ENCODE measurements around the gene PTPRN2.
A peak's percentile ranks its signal among the peaks of the same experiment; 100 is the strongest.
"Not testable (repeated sequence)": the region's sequence is repeated elsewhere in the genome, so short reads cannot be mapped to it uniquely, and the experiment has no call there.

PTPRN2 gene

DNA sequence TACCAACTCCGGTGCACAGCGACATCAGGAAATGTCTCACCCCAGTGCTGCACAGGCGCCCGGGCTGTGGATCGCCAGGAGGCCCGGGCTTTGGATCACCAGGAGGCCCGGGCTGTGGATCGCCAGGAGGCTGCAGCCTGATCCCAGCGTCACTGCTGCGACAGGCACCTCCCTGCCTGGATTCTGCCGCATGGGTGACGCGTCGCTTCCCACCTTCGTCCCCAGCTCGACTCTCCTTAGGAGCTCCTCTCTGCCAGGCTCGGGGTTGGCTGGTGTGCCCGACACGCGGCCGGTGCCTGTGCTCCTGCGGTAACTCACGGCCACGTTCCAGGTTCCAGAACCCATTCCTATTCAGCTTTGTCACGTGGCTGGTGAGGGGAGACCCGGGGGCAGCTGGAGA, 993.3 kb downstream of the PTPRN2 start:
- DNase-seq (ENCODE audit: low read depth in 2 of 2): no peak

DNA sequence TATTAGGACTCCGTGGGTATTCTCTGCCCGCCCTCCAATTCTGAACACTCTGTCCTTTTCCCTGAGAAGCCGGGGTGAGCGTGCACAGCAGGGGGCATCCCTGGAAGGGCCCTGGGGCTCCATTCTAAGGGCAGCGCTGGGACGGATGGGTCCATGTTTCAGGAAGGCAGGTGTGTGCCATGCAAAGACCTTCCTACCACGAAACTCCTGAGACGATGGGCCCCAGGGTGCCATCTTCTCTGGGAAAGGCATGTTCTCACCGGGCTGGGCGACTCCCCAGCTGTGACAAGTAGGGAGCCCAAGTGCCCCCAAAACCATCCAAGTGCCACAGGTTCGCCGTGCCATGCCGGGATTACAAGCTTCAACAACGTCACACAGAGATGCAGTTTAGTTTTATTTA, 994.1 kb downstream of the PTPRN2 start:
- DNase-seq (ENCODE audit: low read depth in 2 of 2): no peak

DNA sequence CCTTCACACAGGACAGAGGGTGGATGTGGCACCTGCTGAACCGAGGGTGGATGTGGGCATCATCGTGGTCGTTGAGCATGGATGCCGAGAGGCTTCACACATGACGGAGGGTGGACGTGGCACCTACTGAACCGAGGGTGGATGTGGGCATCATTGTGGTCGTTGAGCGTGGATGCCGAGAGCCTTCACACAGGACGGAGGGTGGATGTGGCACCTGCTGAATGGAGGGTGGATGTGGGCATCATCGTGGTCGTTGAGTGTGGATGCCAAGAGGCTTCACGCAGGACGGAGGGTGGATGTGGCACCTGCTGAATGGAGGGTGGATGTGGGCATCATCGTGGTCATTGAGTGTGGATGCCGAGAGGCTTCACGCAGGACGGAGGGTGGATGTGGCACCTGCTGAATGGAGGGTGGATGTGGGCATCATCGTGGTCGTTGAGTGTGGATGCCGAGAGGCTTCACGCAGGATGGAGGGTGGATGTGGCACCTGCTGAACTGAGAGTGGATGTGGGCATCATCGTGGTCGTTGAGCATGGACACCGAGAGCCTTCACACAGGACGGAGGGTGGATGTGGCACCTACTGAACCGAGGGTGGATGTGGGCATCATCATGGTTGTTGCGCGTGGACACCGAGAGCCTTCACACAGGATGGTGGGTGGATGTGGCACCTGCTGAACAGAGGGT, 994.8 kb downstream of the PTPRN2 start:
- not testable (repeated sequence) for DNase-seq (ENCODE audit: low read depth in 2 of 2)

DNA sequence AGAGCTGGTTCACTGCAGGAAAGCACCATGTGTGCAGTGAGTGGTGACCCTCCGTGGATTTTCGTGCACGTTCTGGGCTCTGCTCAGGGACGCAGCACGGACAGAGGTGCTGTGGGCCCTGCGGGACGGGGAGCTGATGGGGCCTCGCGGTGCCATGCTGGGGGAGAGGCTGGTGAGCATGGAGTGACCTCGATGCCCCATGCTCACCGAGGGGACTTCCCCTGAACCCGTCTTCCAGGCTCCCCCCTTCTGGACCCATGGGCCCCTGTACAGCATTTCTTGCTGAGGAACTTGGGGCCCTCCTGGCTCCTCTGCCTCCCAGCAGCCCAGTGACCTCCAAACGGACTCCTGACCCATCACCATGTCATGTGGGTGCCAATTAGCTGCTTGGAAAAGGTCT, 997.1 kb downstream of the PTPRN2 start:
- DNase-seq (ENCODE audit: low read depth in 2 of 2): no peak

DNA sequence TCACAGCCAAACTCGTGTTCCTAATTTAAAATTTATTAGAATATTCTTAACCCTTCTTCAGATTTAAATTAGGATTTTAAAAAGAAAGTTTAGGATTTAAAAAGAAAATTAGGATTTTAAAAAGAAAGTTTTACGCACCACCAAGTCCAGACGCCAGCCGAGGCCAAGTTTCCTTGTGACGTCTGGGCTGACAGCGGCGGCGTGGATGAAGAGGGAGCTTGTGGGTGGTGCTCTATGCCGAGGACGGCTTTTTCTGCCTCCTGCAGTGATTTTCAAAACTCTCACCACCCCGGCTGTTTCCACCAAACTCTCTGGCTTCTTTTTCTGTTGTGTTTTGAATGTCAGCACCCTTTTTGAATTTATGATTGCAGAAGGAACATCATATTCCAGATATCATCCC, 997.9 kb downstream of the PTPRN2 start:
- DNase-seq (ENCODE audit: low read depth in 2 of 2): no peak

DNA sequence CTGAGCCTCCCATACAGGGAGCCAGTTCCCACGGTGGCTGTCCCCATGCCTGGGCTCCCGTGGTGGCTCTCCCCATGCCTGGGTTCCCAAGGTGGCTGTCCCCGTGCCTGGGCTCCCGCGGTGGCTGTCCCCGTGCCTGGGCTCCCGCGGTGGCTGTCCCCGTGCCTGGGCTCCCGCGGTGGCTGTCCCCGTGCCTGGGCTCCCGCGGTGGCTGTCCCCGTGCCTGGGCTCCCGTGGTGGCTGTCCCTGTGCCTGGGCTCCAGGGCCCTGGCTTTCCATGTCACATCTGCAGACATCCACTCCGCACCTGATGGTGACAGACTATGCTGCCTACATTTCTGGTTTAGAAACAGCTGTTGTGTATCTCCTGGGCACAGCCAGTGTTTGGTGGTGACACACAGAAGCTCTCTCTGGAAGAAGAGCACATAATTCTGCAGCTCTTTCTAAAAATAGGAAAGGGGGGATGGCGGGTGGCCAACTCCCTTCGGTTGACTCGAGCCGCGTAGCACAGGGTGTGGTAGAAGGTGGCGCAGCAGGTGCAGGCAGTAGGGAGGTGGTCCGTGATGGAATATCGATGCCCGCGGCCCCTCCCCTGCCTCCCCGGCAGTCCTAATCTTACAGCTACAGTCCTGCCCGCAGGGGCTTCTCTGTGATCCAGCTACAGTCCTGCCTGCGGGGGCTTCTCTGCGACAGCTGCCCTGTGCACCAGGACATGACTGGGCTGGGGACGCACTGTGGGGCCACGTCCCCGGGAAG, 999.6 kb downstream of the PTPRN2 start:
- DNase-seq (ENCODE audit: low read depth in 2 of 2): no peak

DNA sequence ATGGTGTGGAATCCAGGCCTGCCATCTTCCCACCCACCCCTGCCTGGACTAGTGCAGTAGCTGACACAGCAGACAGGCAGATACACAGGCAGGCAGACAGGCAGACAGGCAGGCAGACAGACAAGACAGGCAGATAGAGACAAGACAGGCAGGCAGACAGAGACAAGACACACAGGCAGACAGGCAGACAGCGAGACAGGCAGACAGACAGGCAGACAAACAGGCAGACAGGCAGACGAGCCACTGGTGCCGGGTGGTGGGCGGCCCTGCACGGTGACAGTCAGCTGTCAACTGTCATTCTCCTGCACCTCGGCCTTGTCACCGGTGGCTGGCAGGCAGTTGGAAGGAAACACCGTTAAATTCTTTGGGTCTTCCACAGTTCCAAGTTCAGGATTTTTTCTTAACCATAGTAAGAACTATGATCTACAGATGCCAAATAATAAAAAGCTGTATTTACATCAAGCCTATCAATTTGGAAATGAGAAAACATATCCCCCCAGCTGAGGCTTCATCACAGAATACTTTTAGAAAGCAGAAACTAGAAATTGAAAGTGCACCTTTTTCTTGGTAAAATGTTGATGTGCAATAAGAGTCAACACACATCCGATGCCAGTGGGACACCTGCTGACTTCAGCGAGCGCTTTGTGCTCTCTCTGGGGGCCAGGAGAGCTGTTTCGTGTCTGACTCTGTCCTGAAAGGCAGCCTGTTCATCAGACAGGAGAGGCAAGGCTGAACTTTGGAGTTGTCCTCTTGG, 1000.4 kb downstream of the PTPRN2 start:
- no peak for DNase-seq (ENCODE audit: low read depth in 2 of 2)

DNA sequence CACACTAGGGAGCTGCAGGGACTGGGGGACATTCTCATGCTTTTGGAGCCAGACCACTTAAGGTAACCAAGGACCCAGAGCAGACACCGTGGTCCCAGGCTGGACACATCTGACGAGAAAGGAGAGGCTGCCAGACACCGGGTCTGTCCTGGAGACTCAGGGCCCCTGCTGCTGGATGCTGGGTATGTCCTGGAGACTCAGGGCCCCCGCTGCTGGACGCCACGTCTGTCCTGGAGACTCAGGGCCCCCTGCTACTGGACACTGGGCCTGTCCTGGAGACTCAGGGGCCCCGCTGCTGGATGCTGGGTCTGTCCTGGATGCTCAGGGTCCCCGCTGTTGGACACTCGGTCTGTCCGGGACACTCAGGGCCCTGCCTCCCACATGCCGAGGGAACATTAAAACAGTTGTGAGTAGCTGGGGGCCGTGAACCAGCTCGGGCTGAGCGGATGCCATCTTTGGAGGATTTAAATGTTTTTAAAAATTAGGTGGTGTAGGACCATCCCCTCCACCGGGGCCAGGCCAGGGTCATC, 1001.1 kb downstream of the PTPRN2 start:
- no peak for DNase-seq (ENCODE audit: low read depth in 2 of 2)

DNA sequence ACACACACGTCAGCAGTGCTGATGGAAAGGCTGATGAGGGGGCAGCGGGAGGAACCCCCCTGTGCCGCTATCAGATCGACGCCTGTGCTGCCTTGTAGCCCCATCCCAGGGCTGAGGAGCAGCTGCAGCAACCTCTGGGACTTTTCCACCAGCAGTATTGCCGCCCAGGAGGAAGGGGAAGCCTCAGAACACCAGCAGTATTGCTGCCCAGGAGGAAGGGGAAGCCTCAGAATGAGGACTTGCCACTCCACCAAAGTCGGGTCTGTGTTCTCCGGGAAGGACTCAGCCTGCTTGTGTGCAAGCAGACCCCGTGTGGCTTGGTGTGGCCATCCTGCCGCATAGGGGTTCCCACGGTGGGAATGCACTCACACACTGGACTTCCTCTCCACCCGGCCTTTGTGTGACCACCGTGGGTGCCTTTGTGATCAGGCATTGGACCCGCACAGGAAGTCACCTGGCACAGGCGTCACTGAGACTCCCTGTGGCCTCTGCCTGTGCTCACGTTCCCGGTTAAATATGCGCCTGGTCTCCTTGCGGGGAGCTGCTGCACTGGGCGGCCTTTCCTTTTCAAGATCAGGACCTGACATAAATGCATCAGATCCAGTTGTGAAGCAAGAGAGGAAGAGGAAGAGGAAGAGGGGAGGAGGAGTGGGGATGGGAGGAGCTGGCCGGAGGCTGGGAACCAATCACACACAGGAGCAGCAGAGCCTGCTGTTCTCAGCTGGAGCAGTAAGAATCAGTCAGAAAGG, 1002.3 kb downstream of the PTPRN2 start:
- no peak for DNase-seq (ENCODE audit: low read depth in 2 of 2)

DNA sequence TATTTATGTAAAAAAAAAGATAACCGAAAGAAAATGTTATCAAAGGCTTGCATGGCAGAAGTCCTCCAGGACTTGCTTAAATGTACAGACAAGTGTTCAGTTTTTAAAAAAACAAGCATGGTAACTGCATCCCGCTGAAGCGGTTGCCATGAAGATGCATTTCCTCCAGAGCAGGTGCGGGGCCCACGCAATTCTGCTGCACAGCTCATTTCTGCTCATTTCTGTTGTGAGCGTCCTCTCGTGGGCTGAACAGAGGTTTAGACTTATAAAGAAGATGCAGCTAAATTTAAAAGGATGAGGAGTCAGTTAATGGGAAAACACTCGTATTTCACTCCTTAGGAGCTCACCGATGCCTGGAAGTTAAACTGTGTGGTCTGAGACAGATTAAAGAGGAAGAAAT, 1003.2 kb downstream of the PTPRN2 start:
- DNase-seq (ENCODE audit: low read depth in 2 of 2): no peak

DNA sequence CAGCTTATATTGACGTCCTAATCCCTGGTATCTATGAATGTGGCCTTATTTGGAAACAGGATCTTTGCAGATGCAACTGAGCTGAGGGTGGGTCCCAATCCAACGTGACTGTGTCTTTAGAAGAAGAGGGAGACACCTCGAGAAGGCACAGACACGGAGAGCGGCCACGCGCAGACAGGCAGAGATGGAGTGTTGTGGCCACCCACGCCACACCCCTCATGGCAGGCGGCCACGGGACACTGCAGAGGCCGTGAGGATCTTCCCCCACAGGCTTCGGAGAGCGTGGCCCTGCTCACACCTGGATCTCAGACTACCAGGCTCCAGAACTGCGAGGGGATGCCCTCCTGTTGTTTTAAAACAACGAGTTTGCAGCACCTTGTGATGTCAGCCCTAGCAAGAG, 1005.9 kb downstream of the PTPRN2 start:
- no peak for DNase-seq (ENCODE audit: low read depth in 2 of 2)

DNA sequence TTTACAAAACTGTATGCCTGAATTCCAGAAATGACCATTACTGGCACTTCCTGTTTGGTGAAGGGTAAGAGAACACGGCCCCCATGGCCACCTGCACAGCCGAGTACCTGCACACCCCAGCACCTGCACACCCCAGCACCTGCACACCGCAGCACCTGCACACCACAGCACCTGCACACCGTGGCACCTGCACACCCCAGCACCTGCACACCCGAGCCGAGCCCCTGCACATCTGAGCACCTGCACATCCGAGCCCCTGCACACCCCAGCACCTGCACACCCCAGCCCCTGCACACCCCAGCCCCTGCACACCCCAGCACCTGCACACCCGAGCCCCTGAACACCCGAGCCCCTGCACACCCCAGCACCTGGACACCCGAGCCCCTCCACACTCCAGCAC, 1007.3 kb downstream of the PTPRN2 start:
- no peak for DNase-seq (ENCODE audit: low read depth in 2 of 2)

DNA sequence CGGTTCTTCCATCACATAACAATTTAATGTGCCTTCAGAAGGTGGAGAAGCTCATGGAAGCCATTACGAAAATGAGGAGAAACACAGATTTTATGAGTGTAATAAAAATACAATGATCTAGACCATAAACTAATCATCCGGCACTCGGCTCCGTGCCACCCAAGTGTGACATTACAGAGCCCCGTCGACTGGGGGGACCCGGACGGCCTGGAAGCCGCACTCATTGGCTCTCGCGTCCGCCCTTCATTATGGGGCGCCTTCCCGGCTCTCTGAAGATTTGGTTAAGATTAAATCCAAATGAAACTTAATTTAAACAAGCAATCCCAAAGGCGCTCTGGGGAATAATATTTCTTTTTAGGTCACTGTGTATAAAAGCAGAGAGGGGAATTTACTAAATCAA, 1008.2 kb downstream of the PTPRN2 start:
- no peak for DNase-seq (ENCODE audit: low read depth in 2 of 2)

DNA sequence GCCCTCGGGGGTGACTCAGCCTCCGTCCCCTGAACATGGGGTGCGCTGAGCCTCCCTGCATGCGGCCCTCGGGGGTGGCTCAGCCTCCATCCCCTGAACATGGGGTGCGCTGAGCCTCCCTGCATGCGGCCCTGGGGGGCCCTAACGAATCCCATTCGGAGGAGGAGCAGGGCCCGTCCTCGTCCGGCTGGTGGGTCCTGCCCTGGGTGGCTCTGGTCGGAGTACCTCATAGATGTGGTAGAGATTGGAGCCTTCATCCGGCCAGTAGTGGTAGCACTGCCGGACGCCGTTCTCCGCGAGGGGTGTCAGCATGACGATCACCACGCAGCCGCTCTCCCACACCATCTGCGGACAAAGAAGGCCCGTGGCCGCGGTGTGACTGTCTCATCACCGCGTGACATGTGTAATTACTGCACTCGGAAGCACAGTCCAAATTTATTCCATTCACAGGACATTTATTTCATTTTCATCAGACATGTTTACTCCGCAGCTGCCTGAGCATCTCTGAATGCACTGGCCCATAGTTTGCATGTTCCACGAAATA, 1009.8 kb downstream of the PTPRN2 start:
- DNase-seq (ENCODE audit: low read depth in 2 of 2): no peak

DNA sequence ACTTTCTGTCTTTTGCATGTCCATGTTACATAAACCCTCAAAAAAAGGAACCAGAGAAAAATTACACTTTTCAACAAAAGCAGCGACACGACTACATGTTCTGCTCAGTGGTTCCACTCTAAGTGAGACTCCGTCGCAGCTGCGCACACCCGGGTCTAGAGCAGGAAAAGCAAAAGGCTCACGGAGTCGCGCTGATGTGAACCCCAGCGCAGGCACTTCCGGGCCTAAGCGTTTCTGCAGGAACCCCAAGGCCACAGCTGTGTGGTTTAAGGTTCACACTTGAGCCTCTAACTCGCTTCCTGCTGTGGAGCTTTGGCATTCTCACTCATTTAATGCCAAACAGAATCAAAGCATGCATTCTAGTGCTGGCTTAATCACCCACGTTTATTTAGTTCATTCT, 1010.6 kb downstream of the PTPRN2 start:
- DNase-seq (ENCODE audit: low read depth in 2 of 2): no peak

DNA sequence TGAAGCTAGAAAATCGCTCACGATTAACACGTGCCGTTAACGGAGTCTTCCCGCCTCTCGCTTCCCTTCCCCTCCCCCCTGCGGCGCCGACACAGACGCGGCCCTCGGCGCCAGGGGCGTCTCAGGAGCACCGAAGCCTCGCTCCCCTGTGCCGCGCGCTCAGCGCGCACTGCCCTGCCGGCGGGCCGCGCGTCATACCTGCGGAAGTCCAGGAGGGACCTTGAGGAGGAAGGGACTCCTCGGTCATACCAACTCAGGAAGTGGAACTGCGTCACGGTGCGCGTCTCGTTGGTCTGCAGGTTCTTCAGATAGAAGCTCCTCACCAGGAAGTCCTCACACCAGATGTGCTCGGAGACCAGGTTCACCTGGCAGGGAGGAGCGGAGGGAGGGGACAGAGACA, 1011.2 kb downstream of the PTPRN2 start:
- peak; percentile 44 to 47 for DNase-seq (ENCODE audit: low read depth in 2 of 2)

DNA sequence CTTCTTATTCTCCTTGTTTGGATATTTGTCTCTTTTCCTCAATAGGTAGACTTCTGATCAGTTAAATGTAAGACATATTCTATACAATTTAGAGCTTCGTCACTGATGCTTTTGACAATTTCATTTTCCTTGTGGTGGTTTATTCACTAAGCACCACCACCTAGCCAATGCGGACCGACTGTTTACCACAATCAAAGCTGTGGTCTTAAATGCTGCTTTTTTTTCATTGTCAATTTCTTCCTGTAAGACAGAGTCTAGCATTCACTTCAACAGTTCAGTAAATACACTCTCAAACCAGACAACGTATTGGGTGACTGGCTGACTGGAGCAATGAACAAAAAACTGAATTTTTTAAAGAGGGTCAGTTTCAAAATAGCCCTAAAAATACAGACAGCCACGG, 1011.8 kb downstream of the PTPRN2 start:
- no peak for DNase-seq (ENCODE audit: low read depth in 2 of 2)

DNA sequence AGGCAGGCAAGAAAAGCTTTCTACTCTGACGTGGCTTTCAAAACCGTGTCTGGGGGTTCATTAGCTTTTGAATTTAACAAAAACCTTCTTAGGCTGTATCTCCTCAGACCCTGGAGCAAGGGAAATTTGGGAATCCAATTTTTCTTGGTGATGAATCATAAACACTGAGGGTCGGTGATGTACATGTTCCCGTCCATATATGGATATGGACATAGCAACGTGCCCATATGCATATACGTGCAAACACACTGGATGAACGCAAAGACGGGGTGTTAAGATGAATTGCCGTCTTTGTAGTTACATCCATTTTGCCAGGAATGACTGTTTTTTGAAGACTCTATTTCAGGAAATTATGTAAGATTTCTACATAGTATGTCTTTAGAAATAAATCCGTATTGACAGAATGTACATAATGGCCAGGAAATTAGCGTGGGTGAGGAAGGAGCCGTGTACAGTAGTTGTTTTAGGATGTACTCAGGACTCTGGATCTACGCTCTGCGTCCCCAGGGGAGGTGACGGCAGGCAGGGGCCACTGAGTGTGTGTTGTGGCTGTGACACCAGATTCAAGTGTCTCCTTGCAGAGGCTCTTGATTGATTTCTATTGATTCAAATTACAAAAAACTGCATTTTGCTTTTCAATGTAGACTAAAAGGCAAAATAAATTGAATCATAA, 1012.6 kb downstream of the PTPRN2 start:
- no peak for DNase-seq (ENCODE audit: low read depth in 2 of 2)

DNA sequence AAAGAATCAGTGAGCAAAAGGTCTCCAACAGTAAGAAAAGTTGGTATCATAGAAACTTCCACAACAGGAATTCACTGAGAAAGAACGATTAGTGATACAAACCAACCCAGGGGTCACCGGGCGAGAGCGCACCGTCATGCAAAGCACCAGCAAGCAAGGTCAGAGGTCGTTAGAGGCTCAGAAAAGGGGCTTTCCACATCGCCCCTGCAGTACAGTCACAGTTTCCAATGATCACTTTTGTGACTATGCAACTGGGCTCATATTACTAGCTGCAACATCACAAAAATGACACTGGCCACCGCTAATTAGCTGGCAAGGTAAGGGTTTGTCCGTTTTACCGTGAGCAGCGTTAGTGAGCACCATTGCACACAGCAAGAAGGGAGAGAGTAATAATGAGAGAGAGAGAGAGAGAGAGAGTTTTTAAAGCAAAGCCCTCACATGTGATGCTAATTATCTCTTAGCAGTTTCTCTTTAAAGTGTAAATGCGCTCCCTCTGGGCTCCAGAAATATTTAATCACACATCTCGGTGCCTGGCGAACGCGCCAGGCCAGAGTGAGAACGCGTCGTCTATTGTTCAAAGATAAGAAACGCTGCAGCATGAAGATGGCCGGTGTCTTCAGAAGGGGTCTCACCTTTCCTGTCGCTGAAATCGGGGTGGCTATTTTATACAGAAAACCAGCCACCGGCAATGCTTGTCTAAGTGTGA, 1013.4 kb downstream of the PTPRN2 start:
- no peak for DNase-seq (ENCODE audit: low read depth in 2 of 2)

DNA sequence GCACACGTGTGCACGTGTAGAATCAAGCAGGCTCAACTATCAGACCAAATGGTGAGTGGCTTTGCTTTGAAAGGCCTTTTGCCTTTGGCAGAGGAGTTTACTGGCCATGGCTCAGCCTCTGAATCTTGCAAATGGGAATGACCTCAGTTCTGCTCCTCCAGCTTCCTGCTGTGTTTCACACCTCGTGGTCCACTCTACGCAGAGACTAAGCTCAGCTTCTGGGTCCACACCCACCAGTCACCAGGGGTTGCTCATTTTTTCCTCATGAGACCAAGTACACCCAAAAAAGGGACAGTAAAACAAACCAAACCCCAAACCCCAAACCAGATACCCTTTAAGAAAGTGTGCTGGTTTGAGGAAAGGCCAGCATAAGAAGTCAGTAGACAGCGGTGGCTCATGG, 1014.4 kb downstream of the PTPRN2 start:
- no peak for DNase-seq (ENCODE audit: low read depth in 2 of 2)
